ENCODE data around the gene CLRN2.

Gene CLRN2

GRCh38 chr4:17514865-17515264, at the start of gene CLRN2:
Gene CLRN2, plus strand, starts transcription at chr4:17515165. Its CDS starts 102 bp downstream, at chr4:17515267.
- no peaks in the 10 kb centered on the region for H3K9me3 Mint-ChIP-seq
- no peak within 1 kb of the TSS for H3K27ac Mint-ChIP-seq
- DNase-seq (ENCODE audit: low spot score) = no peak
- peaks cover 4% of the 10 kb centered on the region for H3K36me3 Mint-ChIP-seq (ENCODE audit: low read depth)
- peaks cover 20% of the 10 kb centered on the region for H3K4me1 Mint-ChIP-seq (ENCODE audit: low read depth)
- H3K27me3 Mint-ChIP-seq (ENCODE audit: low read depth) = peaks cover 23% of the 10 kb centered on the region
- no peak within 1 kb of the TSS for H3K4me3 Mint-ChIP-seq

GRCh38 chr4:17468619-17469221, 46.2 kb upstream of the CLRN2 start:
- Mint-ChIP-seq H3K4me1 (ENCODE audit: low read depth) (no peaks in the 10 kb centered on the region), H3K27ac (no peak overlapping the region), H3K36me3 (ENCODE audit: low read depth) (no peaks in the 10 kb centered on the region), H3K9me3 (no peaks in the 10 kb centered on the region), H3K27me3 (ENCODE audit: low read depth) (no peaks in the 10 kb centered on the region), H3K4me3 (no peak overlapping the region)
- DNase-seq (ENCODE audit: low spot score) = no peak

GRCh38 chr4:17469931-17470674, 44.9 kb upstream of the CLRN2 start:
- Mint-ChIP-seq H3K4me3 (no peak overlapping the region), H3K27me3 (ENCODE audit: low read depth) (no peaks in the 10 kb centered on the region), H3K4me1 (ENCODE audit: low read depth) (no peaks in the 10 kb centered on the region), H3K36me3 (ENCODE audit: low read depth) (no peaks in the 10 kb centered on the region), H3K9me3 (no peaks in the 10 kb centered on the region), H3K27ac (no peak overlapping the region)
- DNase-seq (ENCODE audit: low spot score) = no peak

- DNase-seq (ENCODE audit: low spot score) = no peak
- H3K4me1 Mint-ChIP-seq (ENCODE audit: low read depth) = no peaks in the 10 kb centered on the region
- no peaks in the 10 kb centered on the region for H3K9me3 Mint-ChIP-seq
- H3K4me3 Mint-ChIP-seq = no peak overlapping the region
- no peaks in the 10 kb centered on the region for H3K27me3 Mint-ChIP-seq (ENCODE audit: low read depth)
- H3K36me3 Mint-ChIP-seq (ENCODE audit: low read depth) = no peaks in the 10 kb centered on the region
- no peak overlapping the region for H3K27ac Mint-ChIP-seq
Observed at GRCh38 chr4:17475481-17475880, 39.5 kb upstream of the CLRN2 start.

- no peaks in the 10 kb centered on the region for H3K27me3 Mint-ChIP-seq (ENCODE audit: low read depth)
- DNase-seq (ENCODE audit: low spot score) = no peak
Observed at GRCh38 chr4:17476853-17477252, 38.1 kb upstream of the CLRN2 start.

GRCh38 chr4:17477774-17478472, 37.0 kb upstream of the CLRN2 start:
- H3K27ac Mint-ChIP-seq = no peak overlapping the region
- H3K27me3 Mint-ChIP-seq (ENCODE audit: low read depth) = no peaks in the 10 kb centered on the region
- DNase-seq (ENCODE audit: low spot score) = no peak
- no peaks in the 10 kb centered on the region for H3K4me1 Mint-ChIP-seq (ENCODE audit: low read depth)
- no peaks in the 10 kb centered on the region for H3K9me3 Mint-ChIP-seq
- no peaks in the 10 kb centered on the region for H3K36me3 Mint-ChIP-seq (ENCODE audit: low read depth)
- no peak overlapping the region for H3K4me3 Mint-ChIP-seq

More at GRCh38 chr4:17476853-17477252, 38.1 kb upstream of the CLRN2 start:
- Mint-ChIP-seq H3K4me3 (no peak overlapping the region), H3K27ac (no peak overlapping the region), H3K36me3 (ENCODE audit: low read depth) (no peaks in the 10 kb centered on the region), H3K9me3 (no peaks in the 10 kb centered on the region), H3K4me1 (ENCODE audit: low read depth) (no peaks in the 10 kb centered on the region)

GRCh38 chr4:17480210-17480927, 34.6 kb upstream of the CLRN2 start:
- H3K4me3 Mint-ChIP-seq = no peak overlapping the region
- H3K9me3 Mint-ChIP-seq = no peaks in the 10 kb centered on the region
- H3K36me3 Mint-ChIP-seq (ENCODE audit: low read depth) = peaks cover 5% of the 10 kb centered on the region
- no peak overlapping the region for H3K27ac Mint-ChIP-seq
- no peak for DNase-seq (ENCODE audit: low spot score)
- H3K27me3 Mint-ChIP-seq (ENCODE audit: low read depth) = no peaks in the 10 kb centered on the region
- H3K4me1 Mint-ChIP-seq (ENCODE audit: low read depth) = no peaks in the 10 kb centered on the region

- Mint-ChIP-seq H3K4me3 (no peak overlapping the region), H3K9me3 (no peaks in the 10 kb centered on the region), H3K27ac (no peak overlapping the region), H3K27me3 (ENCODE audit: low read depth) (no peaks in the 10 kb centered on the region), H3K36me3 (ENCODE audit: low read depth) (peaks cover 7% of the 10 kb centered on the region), H3K4me1 (ENCODE audit: low read depth) (no peaks in the 10 kb centered on the region)
- no peak for DNase-seq (ENCODE audit: low spot score)
Observed at GRCh38 chr4:17480955-17481354, 34.0 kb upstream of the CLRN2 start.

GRCh38 chr4:17482716-17483115, 32.2 kb upstream of the CLRN2 start:
- Mint-ChIP-seq H3K4me3 (no peak overlapping the region), H3K9me3 (no peaks in the 10 kb centered on the region), H3K4me1 (ENCODE audit: low read depth) (no peaks in the 10 kb centered on the region), H3K36me3 (ENCODE audit: low read depth) (peaks cover 13% of the 10 kb centered on the region), H3K27ac (no peak overlapping the region), H3K27me3 (ENCODE audit: low read depth) (no peaks in the 10 kb centered on the region)
- DNase-seq (ENCODE audit: low spot score) = no peak

GRCh38 chr4:17489123-17489522, 25.8 kb upstream of the CLRN2 start:
- peaks cover 3% of the 10 kb centered on the region for H3K4me1 Mint-ChIP-seq (ENCODE audit: low read depth)
- H3K4me3 Mint-ChIP-seq = no peak overlapping the region
- DNase-seq (ENCODE audit: low spot score) = no peak
- H3K36me3 Mint-ChIP-seq (ENCODE audit: low read depth) = peaks cover 28% of the 10 kb centered on the region
- no peaks in the 10 kb centered on the region for H3K9me3 Mint-ChIP-seq
- H3K27me3 Mint-ChIP-seq (ENCODE audit: low read depth) = no peaks in the 10 kb centered on the region
- H3K27ac Mint-ChIP-seq = no peak overlapping the region

- Mint-ChIP-seq H3K9me3 (no peaks in the 10 kb centered on the region), H3K36me3 (ENCODE audit: low read depth) (peaks cover 28% of the 10 kb centered on the region), H3K4me3 (no peak overlapping the region), H3K27ac (no peak overlapping the region), H3K27me3 (ENCODE audit: low read depth) (no peaks in the 10 kb centered on the region), H3K4me1 (ENCODE audit: low read depth) (peaks cover 6% of the 10 kb centered on the region)
- no peak for DNase-seq (ENCODE audit: low spot score)
Observed at GRCh38 chr4:17489721-17490120, 25.2 kb upstream of the CLRN2 start.

- peaks cover 26% of the 10 kb centered on the region for H3K36me3 Mint-ChIP-seq (ENCODE audit: low read depth)
- no peak overlapping the region for H3K4me3 Mint-ChIP-seq
- no peak overlapping the region for H3K27ac Mint-ChIP-seq
- DNase-seq (ENCODE audit: low spot score) = no peak
- H3K4me1 Mint-ChIP-seq (ENCODE audit: low read depth) = peaks cover 6% of the 10 kb centered on the region
- H3K9me3 Mint-ChIP-seq = no peaks in the 10 kb centered on the region
- no peaks in the 10 kb centered on the region for H3K27me3 Mint-ChIP-seq (ENCODE audit: low read depth)
Observed at GRCh38 chr4:17490575-17491059, 24.3 kb upstream of the CLRN2 start.

GRCh38 chr4:17491196-17491595, 23.8 kb upstream of the CLRN2 start:
- peaks cover 25% of the 10 kb centered on the region for H3K36me3 Mint-ChIP-seq (ENCODE audit: low read depth)
- DNase-seq (ENCODE audit: low spot score) = no peak
- peaks cover 6% of the 10 kb centered on the region for H3K4me1 Mint-ChIP-seq (ENCODE audit: low read depth)
- no peak overlapping the region for H3K4me3 Mint-ChIP-seq
- no peaks in the 10 kb centered on the region for H3K9me3 Mint-ChIP-seq
- H3K27ac Mint-ChIP-seq = no peak overlapping the region
- no peaks in the 10 kb centered on the region for H3K27me3 Mint-ChIP-seq (ENCODE audit: low read depth)

All from T-helper 2 cell treated with Interferon-gamma antibody and Interleukin-4, amounts not matched to agents 5 μg/mL and 100 μg/mL, for 36 hours (primary cell).